ENCODE results near the gene DCK. TPM values are rescaled to one million over a fixed set of nuclear protein-coding genes. Genes with fewer than 3 reads are reported as not detected.

DCK gene
- total and polyA plus RNA-seq, 3 experiments from 2014 or later = 33.8 to 90.8 (median 34.8) TPM

DNA sequence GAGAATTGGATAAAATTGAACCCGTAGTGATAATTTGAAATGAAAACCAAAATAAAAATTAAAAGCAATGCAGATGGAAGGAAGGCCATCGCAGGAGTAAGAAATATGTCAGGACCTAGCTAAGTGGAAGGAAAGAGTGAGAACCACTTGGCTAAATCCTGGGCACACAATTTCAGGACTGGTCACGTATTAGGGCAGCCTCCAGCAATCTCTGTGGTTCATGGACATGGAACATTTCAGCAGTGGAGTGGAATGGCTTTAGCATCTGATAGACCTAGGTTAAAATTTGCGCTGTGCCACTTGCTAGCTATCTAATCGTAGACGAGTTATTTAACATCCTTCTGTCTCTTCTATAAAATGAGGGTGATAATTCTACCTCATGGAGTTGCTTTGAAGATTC lies 71.1 kb downstream of the DCK start:
- ChIA-PET POLR2A (no interaction called here), CTCF (no interaction called here)
- DNase-seq = no peak
- H3K9me3 ChIP-seq (ENCODE audit: low read length) = no peaks in the 10 kb centered on the region
- H3K27me3 ChIP-seq (ENCODE audit: insufficient read depth, low read length, poor library complexity, severe bottlenecking) = no peaks in the 10 kb centered on the region
- Mint-ChIP-seq H3K36me3 (peaks cover 0 to 3% (median 0%) of the 10 kb centered on the region in 3 donors), H3K4me3 (no peak overlapping the region), H3K27ac (peak overlapping the region in 1 of 8 donors; percentile 14), H3K9me3 (no peaks in the 10 kb centered on the region), H3K4me1 (peaks cover 4 to 11% (median 11%) of the 10 kb centered on the region in 3 donors), H3K27me3 (peaks cover 0 to 5% of the 10 kb centered on the region in 2 donors)
- H3K4me1 ChIP-seq (ENCODE audit: insufficient read depth, low read length) = no peaks in the 10 kb centered on the region
- no peak overlapping the region for H3K4me3 ChIP-seq (ENCODE audit: low read length)
- H3K36me3 ChIP-seq (ENCODE audit: insufficient read depth, low read length) = no peaks in the 10 kb centered on the region
- no peak overlapping the region for H3K27ac ChIP-seq (ENCODE audit: low read depth, low read length)

DNA sequence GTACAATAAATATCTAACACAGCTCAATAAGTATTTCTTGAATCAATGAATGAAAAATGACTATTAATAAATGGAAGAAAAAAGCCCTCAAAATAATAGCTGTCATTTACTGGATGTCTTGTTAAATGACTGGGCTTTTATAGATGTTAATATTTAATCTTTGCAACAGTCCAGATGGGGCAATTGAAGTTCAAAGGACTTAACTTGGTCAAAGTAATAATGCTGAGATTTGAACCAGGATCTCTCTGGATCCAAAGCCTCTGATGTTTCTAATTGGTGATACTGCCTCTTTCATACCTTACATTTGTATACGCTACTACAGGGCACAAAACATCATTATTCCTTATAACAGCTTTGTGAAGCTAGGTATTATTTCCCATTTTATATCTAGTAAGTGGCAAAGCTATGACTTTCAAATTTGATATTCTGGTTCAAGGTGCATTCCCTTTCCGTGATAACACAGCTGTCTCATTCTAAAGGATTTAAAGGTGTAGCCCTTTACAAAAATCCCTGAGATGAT lies 72.6 kb downstream of the DCK start:
- ChIA-PET CTCF (no interaction called here), POLR2A (no interaction called here)
- peaks cover 0 to 5% of the 10 kb centered on the region in 2 donors for H3K27me3 Mint-ChIP-seq
- no peaks in the 10 kb centered on the region for H3K36me3 ChIP-seq (ENCODE audit: insufficient read depth, low read length)
- no peak overlapping the region for H3K4me3 ChIP-seq (ENCODE audit: low read length)
- no peaks in the 10 kb centered on the region for H3K27me3 ChIP-seq (ENCODE audit: insufficient read depth, low read length, poor library complexity, severe bottlenecking)
- no peak for DNase-seq
- H3K4me3 Mint-ChIP-seq = no peak overlapping the region
- no peaks in the 10 kb centered on the region for H3K4me1 ChIP-seq (ENCODE audit: insufficient read depth, low read length)
- no peaks in the 10 kb centered on the region for H3K9me3 Mint-ChIP-seq
- H3K9me3 ChIP-seq (ENCODE audit: low read length) = no peaks in the 10 kb centered on the region
- no peak overlapping the region for H3K27ac ChIP-seq (ENCODE audit: low read depth, low read length)
- no peak overlapping the region for H3K27ac Mint-ChIP-seq
- H3K36me3 Mint-ChIP-seq = peaks cover 0 to 3% (median 0%) of the 10 kb centered on the region in 3 donors
- peaks cover 4 to 11% (median 11%) of the 10 kb centered on the region in 3 donors for H3K4me1 Mint-ChIP-seq

DNA sequence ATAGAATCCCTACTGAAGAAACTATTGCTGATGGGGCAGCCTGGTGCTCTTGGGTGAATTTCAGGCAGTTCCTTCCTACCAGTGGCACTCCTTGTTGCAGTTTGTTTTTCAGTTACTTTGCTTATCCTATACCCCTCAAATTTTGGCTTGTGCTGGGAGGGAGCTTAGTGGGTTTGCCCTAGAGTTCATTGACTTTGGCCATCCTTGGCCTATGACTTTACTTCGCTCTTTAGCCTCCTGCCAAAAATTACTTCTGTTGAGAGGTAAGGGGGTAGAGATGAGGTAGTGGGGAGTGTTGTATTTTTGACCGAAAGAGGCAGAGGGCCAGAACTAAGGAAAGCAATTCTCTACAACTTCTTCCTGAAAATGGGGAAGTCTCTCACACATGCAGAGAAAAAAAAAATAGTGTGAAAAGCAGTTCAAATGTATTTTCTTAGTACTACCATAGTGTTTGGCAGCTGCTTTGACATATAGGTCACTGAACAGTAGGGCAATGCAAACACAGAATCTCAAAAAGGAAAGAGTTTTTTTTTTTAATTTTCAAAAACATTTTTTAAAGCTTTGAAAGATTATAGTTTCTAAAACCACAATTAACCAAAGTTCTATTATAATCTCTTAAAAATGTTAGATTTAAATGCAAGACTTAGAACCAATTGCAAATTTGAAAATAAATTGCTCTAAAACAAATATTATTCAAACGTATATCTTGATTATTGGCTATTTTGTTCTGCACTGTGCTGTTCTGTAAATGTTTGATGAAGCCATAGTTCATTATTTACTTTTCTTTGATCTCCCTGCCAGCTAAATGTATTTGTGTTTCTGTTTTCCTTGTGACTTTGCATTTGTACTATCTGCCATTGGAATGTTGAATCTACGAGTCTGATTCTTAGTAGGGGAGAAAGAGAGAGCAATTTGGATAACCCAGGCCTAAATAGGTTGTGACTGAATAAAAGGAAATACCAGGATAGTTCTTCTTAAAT lies 73.6 kb downstream of the DCK start:
- peaks cover 0 to 3% (median 0%) of the 10 kb centered on the region in 3 donors for H3K36me3 Mint-ChIP-seq
- no peak overlapping the region for H3K27ac ChIP-seq (ENCODE audit: low read depth, low read length)
- no peaks in the 10 kb centered on the region for H3K9me3 ChIP-seq (ENCODE audit: low read length)
- ChIA-PET CTCF (no interaction called here), POLR2A (no interaction called here)
- no peaks in the 10 kb centered on the region for H3K9me3 Mint-ChIP-seq
- H3K36me3 ChIP-seq (ENCODE audit: insufficient read depth, low read length) = no peaks in the 10 kb centered on the region
- H3K27me3 Mint-ChIP-seq = peaks cover 0 to 5% of the 10 kb centered on the region in 2 donors
- DNase-seq = no peak
- H3K4me3 ChIP-seq (ENCODE audit: low read length) = no peak overlapping the region
- H3K4me1 ChIP-seq (ENCODE audit: insufficient read depth, low read length) = no peaks in the 10 kb centered on the region
- H3K27ac Mint-ChIP-seq = peak overlapping the region in 4 of 8 donors; percentile 3 to 69 (median 40)
- peak overlapping the region in 1 of 7 donors; percentile 41 for H3K4me3 Mint-ChIP-seq
- no peaks in the 10 kb centered on the region for H3K27me3 ChIP-seq (ENCODE audit: insufficient read depth, low read length, poor library complexity, severe bottlenecking)
- H3K4me1 Mint-ChIP-seq = peaks cover 4 to 11% (median 11%) of the 10 kb centered on the region in 3 donors

DNA sequence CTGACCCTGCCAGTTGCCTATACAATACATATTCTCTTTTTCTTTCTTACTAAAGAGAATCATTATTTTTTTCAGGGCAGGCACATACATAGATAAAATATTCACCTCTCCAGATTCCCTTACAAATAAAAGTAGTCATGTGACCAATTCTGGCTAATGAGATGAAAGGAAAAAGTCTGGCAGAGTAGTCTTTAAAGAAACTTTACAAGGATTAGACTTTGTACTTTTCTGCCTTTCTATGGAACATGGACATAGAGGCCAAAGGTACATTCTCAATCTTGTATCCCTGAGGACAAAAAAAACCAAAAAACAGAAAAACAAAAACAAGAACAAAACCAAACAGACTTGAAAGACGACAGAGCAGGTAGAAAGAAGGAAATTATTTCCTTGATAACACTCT lies 75.6 kb downstream of the DCK start:
- H3K27ac Mint-ChIP-seq = peak overlapping the region in 1 of 8 donors; percentile 50
- Histone ChIP-seq H3K27me3 (ENCODE audit: insufficient read depth, low read length, poor library complexity, severe bottlenecking) (no peaks in the 10 kb centered on the region), H3K4me1 (ENCODE audit: insufficient read depth, low read length) (no peaks in the 10 kb centered on the region), H3K27ac (ENCODE audit: low read depth, low read length) (no peak overlapping the region), H3K36me3 (ENCODE audit: insufficient read depth, low read length) (no peaks in the 10 kb centered on the region), H3K4me3 (ENCODE audit: low read length) (no peak overlapping the region), H3K9me3 (ENCODE audit: low read length) (no peaks in the 10 kb centered on the region)
- H3K36me3 Mint-ChIP-seq = peaks cover 0 to 3% (median 0%) of the 10 kb centered on the region in 3 donors
- no peak for DNase-seq
- no peaks in the 10 kb centered on the region for H3K9me3 Mint-ChIP-seq
- H3K4me3 Mint-ChIP-seq = no peak overlapping the region
- ChIA-PET POLR2A (no interaction called here), CTCF (no interaction called here)
- H3K27me3 Mint-ChIP-seq = peaks cover 0 to 4% of the 10 kb centered on the region in 2 donors
- peaks cover 4 to 11% (median 11%) of the 10 kb centered on the region in 3 donors for H3K4me1 Mint-ChIP-seq

DNA sequence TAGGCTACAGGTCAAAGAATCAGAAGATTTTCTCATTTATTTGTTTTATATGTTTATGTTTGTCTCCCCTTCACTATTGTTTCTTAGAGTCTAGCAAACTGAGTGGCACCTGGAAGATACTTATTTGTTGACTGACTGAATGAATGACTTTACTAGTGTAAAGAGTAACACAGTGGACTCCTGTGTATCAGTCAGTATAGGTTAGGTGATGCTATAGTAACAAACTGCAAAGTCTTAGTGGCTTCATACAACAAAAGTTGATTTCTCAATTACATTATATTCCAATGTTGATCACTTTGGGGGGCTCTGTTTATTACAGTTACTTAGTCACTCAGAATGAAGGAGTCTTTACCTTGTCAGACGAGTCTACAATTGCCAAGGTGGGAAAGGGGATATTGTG lies 76.6 kb downstream of the DCK start:
- H3K27ac ChIP-seq (ENCODE audit: low read depth, low read length) = no peak overlapping the region
- H3K36me3 Mint-ChIP-seq = peaks cover 0 to 1% (median 0%) of the 10 kb centered on the region in 3 donors
- no peak for DNase-seq
- no peak overlapping the region for H3K27ac Mint-ChIP-seq
- H3K4me3 Mint-ChIP-seq = no peak overlapping the region
- no peaks in the 10 kb centered on the region for H3K9me3 Mint-ChIP-seq
- peaks cover 0 to 6% of the 10 kb centered on the region in 2 donors for H3K27me3 Mint-ChIP-seq
- peaks cover 7 to 12% (median 11%) of the 10 kb centered on the region in 3 donors for H3K4me1 Mint-ChIP-seq
- H3K9me3 ChIP-seq (ENCODE audit: low read length) = no peaks in the 10 kb centered on the region
- no peaks in the 10 kb centered on the region for H3K36me3 ChIP-seq (ENCODE audit: insufficient read depth, low read length)
- ChIA-PET CTCF (no interaction called here), POLR2A (no interaction called here)
- H3K27me3 ChIP-seq (ENCODE audit: insufficient read depth, low read length, poor library complexity, severe bottlenecking) = no peaks in the 10 kb centered on the region
- H3K4me1 ChIP-seq (ENCODE audit: insufficient read depth, low read length) = no peaks in the 10 kb centered on the region
- H3K4me3 ChIP-seq (ENCODE audit: low read length) = no peak overlapping the region

DNA sequence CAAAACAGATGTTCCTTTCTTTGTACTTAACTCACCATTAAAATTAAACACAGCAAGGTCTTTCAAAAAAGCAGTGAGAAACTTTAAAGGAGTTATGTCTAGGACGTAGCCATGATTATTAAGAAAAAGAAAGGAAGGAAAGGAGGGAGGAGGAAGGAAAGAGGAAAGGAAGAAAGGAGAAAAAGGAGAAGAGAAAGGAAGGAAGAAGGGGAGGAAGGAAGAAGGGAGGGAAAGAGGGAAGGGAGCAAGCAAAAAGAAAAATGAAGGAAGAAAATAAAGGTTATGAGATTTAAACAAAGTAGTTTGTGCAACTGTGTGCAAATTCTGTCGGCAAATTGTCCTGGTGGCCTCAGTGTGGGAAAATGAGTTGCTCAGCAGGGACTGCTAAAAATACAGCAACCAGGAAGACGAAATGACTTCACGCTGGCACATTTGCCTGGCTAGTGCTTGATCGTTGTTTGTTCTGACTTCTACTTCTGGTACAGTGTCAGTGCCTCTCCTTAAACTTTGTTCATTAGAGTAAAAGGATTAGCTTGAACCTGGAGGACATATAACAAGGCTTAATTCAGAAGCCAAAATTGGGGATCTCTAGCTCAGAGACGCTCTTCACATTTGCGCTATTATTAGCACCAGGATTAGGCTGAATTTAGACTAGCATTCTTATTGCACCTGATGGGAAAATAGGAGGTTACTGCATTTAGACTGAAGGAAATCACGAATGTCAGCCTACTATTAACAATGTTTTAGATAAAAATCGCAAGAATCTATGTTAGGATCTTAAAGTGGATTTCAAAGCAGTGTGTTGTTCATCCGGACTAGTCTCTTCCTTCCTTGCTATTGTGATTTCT lies 81.2 kb downstream of the DCK start:
- no peaks in the 10 kb centered on the region for H3K27me3 ChIP-seq (ENCODE audit: insufficient read depth, low read length, poor library complexity, severe bottlenecking)
- H3K9me3 Mint-ChIP-seq = no peaks in the 10 kb centered on the region
- no peaks in the 10 kb centered on the region for H3K4me1 ChIP-seq (ENCODE audit: insufficient read depth, low read length)
- no peaks in the 10 kb centered on the region for H3K9me3 ChIP-seq (ENCODE audit: low read length)
- peaks cover 0 to 4% (median 2%) of the 10 kb centered on the region in 3 donors for H3K4me1 Mint-ChIP-seq
- H3K27ac Mint-ChIP-seq = peak overlapping the region in 1 of 8 donors; percentile 61
- H3K4me3 Mint-ChIP-seq = no peak overlapping the region
- ChIA-PET POLR2A (no interaction called here), CTCF (no interaction called here)
- H3K27ac ChIP-seq (ENCODE audit: low read depth, low read length) = no peak overlapping the region
- no peaks in the 10 kb centered on the region for H3K36me3 Mint-ChIP-seq
- no peak for DNase-seq
- no peaks in the 10 kb centered on the region for H3K36me3 ChIP-seq (ENCODE audit: insufficient read depth, low read length)
- no peak overlapping the region for H3K4me3 ChIP-seq (ENCODE audit: low read length)
- peaks cover 0 to 12% of the 10 kb centered on the region in 2 donors for H3K27me3 Mint-ChIP-seq
